Measurements from ENCODE around the gene ST3GAL2. TPM values are rescaled to one million over a fixed set of nuclear protein-coding genes. Genes with fewer than 3 reads are reported as not detected.
"Not testable (repeated sequence)": the region's sequence is repeated elsewhere in the genome, so short reads cannot be mapped to it uniquely, and the experiment has no call there.

The ST3GAL2 gene
- total RNA-seq, 1 experiment from 2014 or later, result 7.7 TPM

GRCh38 chr16:70370924-70371323 is 68.0 kb downstream of the ST3GAL2 start:
- DNase-seq (ENCODE audit: unreplicated experiment), result no peak
- Mint-ChIP-seq H3K27me3 (ENCODE audit: insufficient read depth, unreplicated experiment) (no peaks in the 10 kb centered on the region), H3K9me3 (ENCODE audit: unreplicated experiment) (no peaks in the 10 kb centered on the region), H3K36me3 (ENCODE audit: insufficient read depth, unreplicated experiment) (peaks cover 94% of the 10 kb centered on the region), H3K27ac (ENCODE audit: low read depth, unreplicated experiment) (no peak overlapping the region), H3K4me3 (ENCODE audit: unreplicated experiment) (no peak overlapping the region), H3K4me1 (ENCODE audit: insufficient read depth, unreplicated experiment) (no peaks in the 10 kb centered on the region)
- TF ChIP-seq CTCF (IDR thresholded peaks at IDR 0.05; ENCODE audit: unreplicated experiment), result no peak
- POLR2A ChIA-PET, result no interaction called here
- CTCF ChIA-PET, result interaction anchor here (0.6 to 2.6 kb wide), 4 partner anchors 10 to 284 kb away, joined by 3 to 9 read pairs (median 6); no protein-coding TSS in a partner anchor
- intact Hi-C loops (cut with micrococcal nuclease), result no loop called here
- no TSS peak for BruUV-seq (replicated peaks)

- ChIA-PET CTCF (interaction anchor here (0.6 to 2.8 kb wide), 15 partner anchors 9 to 764 kb away, joined by 3 to 17 read pairs (median 4); partner anchors contain the start of gene DDX19B), POLR2A (interaction anchor here (0.6 to 1.5 kb wide), 5 partner anchors 11 to 284 kb away, joined by 3 to 11 read pairs (median 3); partner anchors contain the start of genes DDX19A and ST3GAL2)
- BruUV-seq (replicated peaks); H3K27ac Mint-ChIP-seq (ENCODE audit: low read depth, unreplicated experiment); H3K27me3 Mint-ChIP-seq (ENCODE audit: insufficient read depth, unreplicated experiment); H3K9me3 Mint-ChIP-seq (ENCODE audit: unreplicated experiment); DNase-seq (ENCODE audit: unreplicated experiment); H3K4me3 Mint-ChIP-seq (ENCODE audit: unreplicated experiment); H3K4me1 Mint-ChIP-seq (ENCODE audit: insufficient read depth, unreplicated experiment); intact Hi-C loops (cut with micrococcal nuclease): not testable (repeated sequence)
- TF ChIP-seq CTCF (IDR thresholded peaks at IDR 0.05; ENCODE audit: unreplicated experiment), result peak; percentile 51
- H3K36me3 Mint-ChIP-seq (ENCODE audit: insufficient read depth, unreplicated experiment), result peaks cover 94% of the 10 kb centered on the region
Measured at GRCh38 chr16:70370145-70370544, 68.8 kb downstream of the ST3GAL2 start.

GRCh38 chr16:70364399-70364798 is 74.5 kb downstream of the ST3GAL2 start:
- H3K4me1 Mint-ChIP-seq (ENCODE audit: insufficient read depth, unreplicated experiment), result no peaks in the 10 kb centered on the region
- peaks cover 97% of the 10 kb centered on the region for H3K36me3 Mint-ChIP-seq (ENCODE audit: insufficient read depth, unreplicated experiment)
- DNase-seq (ENCODE audit: unreplicated experiment), result no peak
- BruUV-seq (replicated peaks), result no TSS peak
- H3K9me3 Mint-ChIP-seq (ENCODE audit: unreplicated experiment), result no peaks in the 10 kb centered on the region
- no peak overlapping the region for H3K4me3 Mint-ChIP-seq (ENCODE audit: unreplicated experiment)
- ChIA-PET CTCF (interaction anchor here (0.5 to 1.1 kb wide), 2 partner anchors 89 to 289 kb away, joined by 3 read pairs; no protein-coding TSS in a partner anchor), POLR2A (interaction anchor here (0.7 kb wide), 1 partner anchor 15 kb away, joined by 3 read pairs; no protein-coding TSS in a partner anchor)
- H3K27ac Mint-ChIP-seq (ENCODE audit: low read depth, unreplicated experiment), result no peak overlapping the region
- no peak for TF ChIP-seq CTCF (IDR thresholded peaks at IDR 0.05; ENCODE audit: unreplicated experiment)
- intact Hi-C loops (cut with micrococcal nuclease), result no loop called here
- no peaks in the 10 kb centered on the region for H3K27me3 Mint-ChIP-seq (ENCODE audit: insufficient read depth, unreplicated experiment)

- intact Hi-C loops (cut with micrococcal nuclease), result no loop called here
- TF ChIP-seq CTCF (IDR thresholded peaks at IDR 0.05; ENCODE audit: unreplicated experiment), result no peak
- Mint-ChIP-seq H3K4me3 (ENCODE audit: unreplicated experiment) (no peak overlapping the region), H3K4me1 (ENCODE audit: insufficient read depth, unreplicated experiment) (no peaks in the 10 kb centered on the region), H3K27ac (ENCODE audit: low read depth, unreplicated experiment) (no peak overlapping the region), H3K36me3 (ENCODE audit: insufficient read depth, unreplicated experiment) (peaks cover 92% of the 10 kb centered on the region), H3K27me3 (ENCODE audit: insufficient read depth, unreplicated experiment) (no peaks in the 10 kb centered on the region), H3K9me3 (ENCODE audit: unreplicated experiment) (no peaks in the 10 kb centered on the region)
- no peak for DNase-seq (ENCODE audit: unreplicated experiment)
- CTCF ChIA-PET, result interaction anchor here (0.9 to 1.2 kb wide), 2 partner anchors 9 to 13 kb away, joined by 3 read pairs; partner anchors contain the start of gene DDX19A
- no TSS peak for BruUV-seq (replicated peaks)
- POLR2A ChIA-PET, result interaction anchor here (0.8 to 4.1 kb wide), 5 partner anchors 9 to 163 kb away, joined by 3 to 32 read pairs (median 4); partner anchors contain the start of genes COG4, DDX19A and SF3B3
Measured at GRCh38 chr16:70359552-70359951, 79.3 kb downstream of the ST3GAL2 start.
